ENCODE measurements around the gene PRSS57.
"Not testable (repeated sequence)": the region's sequence is repeated elsewhere in the genome, so short reads cannot be mapped to it uniquely, and the experiment has no call there.

Gene PRSS57

GRCh38 chr19:688992-689391 lies 6.3 kb downstream of the PRSS57 start:
- no peak for DNase-seq

DNA sequence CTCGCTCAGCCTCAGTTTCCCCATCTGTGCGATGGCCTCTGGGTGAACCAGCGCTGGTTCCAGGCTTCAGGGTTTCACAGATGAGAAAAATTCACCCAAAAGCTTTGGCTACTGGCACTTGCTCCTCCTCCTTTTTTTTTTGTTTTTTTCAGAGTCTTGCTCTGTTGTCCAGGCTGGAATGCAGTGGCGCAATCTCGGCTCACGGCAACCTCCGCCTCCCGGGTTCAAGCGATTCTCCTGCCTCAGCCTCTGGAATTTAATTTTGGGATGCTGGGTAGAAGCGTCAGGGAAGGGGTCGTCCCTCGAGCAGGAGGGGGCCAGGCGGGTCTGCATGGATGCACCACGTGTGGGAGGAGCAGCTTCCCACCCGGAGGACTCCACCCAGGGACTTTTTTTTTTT lies 7.0 kb downstream of the PRSS57 start:
- no peak for DNase-seq

DNA sequence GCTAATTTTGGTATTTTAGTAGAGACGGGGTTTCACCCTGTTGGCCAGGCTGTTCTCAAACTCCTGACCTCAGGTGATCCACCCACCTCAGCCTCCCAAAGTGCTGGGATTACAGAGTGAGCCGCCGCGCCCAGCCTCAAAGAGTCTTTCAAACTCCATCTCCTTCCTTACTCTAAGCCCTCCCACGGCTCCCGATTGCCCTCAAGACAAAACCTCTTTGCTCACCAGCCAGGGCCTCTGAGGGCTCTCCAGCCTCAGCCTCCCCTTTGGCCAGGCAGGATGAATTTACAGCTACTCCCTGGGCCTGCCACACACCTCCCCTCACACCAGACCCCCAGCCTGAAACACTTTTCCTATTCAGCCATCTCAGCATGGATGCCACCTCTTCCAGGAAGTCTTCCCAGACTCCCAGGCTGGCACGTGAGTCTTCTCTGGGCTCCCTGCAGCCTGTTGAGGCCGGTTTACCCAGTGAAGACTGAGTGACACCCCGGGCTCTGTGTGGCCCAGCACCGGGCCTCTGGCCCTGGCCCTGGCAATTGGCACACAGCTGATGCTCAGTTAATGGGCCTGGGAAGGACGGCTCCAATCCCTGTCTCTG lies 7.6 kb downstream of the PRSS57 start:
- DNase-seq: no peak

GRCh38 chr19:686589-687297 lies 8.5 kb downstream of the PRSS57 start:
- DNase-seq: no peak

DNA sequence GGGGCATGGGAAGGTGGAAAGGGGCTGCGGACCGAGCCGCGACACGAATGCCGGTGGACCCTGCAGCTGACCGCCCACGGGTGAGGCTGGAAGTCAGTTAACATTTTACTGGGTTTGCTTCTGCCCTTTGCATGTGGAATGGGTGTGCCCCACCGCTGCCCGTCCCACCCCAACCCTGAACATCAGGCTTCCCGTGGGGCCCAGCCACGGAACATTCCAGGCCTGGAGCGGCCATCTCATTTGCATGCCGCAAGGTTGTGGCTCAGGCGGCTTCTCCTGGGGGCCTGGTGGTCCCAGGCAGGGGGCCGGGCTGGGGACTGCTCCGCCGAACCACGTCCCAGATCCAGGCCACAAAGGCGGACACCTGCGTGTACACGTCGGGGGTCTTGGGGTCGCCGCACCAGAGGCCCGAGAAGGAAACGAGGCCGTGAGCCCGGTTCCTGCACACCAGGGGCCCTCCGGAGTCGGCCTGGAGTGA lies 9.8 kb downstream of the PRSS57 start:
- no peak for DNase-seq

DNA sequence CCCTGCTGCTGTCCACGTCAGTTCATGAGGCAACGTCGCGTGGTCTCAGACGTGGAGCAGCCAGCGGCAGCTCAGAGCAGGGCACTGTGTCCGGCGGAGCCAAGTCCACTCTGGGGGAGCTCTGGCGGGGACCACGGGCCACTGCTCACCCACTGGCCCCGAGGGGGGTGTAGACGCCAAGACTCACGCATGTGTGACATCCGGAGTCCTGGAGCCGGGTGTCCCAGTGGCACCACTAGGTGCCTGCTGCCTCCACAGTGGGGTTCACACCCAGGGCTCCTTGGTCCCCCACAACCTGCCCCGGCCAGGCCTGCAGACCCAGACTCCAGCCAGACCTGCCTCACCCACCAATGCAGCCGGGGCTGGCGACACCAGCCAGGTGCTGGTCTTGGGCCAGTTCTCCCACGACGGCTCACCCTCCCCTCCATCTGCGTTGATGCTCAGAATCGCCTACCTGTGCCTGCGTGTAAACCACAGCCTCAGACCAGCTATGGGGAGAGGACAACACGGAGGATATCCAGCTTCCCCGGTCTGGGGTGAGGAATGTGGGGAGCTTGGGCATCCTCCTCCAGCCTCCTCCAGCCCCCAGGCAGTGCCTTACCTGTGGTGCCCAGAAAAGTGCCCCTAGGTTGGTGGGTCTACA lies 12.5 kb downstream of the PRSS57 start:
- DNase-seq: no peak

GRCh38 chr19:681029-682019 lies 13.9 kb downstream of the PRSS57 start:
- DNase-seq: peak; percentile 70

GRCh38 chr19:680287-681028 lies 14.8 kb downstream of the PRSS57 start:
- DNase-seq: peak; percentile 99

DNA sequence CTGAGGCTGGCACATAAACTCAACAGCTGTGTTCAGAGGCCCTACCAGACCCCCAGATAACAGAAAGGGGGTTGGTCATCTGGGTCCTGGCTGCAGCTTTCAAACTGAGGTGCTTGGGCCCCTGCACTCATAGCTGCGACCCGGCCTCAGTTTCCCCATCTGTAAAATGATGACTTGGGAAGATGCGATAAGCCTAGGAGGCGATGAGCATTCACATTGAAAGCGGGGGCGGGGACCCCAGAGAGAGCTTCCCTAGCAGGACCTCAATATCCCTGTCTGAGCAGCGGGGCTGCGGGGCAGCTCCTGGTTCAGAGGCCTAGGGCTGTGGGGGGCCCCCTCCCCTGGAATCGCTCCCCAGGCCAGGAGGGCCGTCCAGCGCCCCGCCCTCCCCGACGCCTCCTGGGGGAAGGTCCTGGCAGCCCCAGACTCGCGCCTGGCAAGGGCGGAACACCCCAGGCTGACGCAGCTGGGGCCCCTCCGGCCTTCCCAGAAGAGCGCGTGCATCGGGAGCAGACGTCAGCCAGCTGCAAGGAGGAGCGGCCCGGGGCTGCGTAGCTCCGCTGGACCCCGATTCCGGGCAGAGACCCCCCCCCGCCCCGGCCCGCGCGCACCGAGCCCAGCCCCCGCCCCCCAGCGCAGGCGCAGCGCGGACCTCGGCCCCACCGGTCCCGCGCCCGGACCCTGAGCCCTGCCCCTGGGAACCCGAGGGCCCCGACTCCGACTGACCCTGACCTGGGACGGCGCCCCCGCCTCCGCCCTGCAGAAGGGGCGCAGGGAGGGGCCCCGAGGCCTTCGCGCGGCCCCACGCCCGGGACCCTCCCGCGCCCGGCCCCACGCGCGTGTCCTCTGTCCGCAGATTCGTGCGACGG lies 15.6 kb downstream of the PRSS57 start:
- DNase-seq: no peak

- DNase-seq: no peak
Observed at GRCh38 chr19:678791-679388, 16.4 kb downstream of the PRSS57 start.

DNA sequence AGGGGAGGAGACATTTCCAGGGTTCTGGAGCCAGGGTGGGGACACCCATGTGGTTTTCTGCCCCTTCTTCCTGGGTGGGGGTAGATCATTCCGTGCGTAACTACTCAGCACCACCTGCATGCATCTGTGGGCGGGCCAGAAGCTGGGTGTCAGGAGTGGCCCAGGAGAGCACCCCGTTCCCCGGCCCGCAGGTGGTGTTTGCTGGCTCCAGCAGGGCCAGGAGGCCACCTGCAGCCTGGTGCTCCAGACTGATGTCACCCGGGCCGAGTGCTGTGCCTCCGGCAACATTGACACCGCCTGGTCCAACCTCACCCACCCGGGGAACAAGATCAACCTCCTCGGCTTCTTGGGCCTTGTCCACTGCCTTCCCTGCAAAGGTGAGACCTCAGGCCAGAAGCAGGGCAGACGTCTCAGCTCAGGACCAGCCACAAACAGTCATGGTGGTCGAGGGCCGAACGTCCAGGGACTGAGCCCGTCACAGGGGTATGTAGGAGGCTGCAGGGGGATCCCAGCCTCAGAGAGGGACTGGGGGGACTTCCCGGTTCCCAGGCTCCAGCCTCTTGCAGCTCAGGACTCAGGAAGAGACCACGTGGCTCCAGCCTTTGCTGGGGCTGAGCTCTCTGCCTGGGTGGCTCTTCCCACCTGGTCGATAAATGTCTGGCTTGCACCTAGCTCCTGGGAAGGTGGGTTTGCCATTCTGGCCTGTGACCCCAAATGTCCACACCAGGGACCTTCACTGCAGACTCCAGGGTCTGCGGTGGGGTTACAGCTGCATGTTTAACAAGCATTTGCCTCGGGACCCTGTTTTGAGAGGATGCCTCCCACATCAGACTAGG lies 17.4 kb downstream of the PRSS57 start:
- DNase-seq: no peak

DNA sequence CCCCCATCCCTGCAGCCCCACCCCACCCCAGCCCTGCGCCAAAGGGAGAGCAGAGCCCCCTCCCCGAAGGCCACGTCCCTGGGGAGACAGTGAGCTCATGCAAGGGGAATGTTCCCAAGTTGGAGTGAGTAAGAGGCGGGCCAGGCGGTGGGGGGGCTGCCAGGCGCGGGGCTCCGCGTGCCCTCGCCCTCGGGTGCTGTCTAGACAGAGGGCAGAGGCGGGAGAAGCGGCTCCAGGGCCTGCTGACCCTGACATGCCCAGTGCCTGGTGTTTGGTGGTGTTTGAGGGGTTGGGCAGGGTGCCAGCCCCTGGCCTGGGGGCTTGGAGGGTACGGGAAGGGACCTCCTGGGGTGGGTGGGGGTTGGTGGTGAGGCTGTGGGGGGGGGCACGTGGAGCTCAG lies 18.1 kb downstream of the PRSS57 start:
- DNase-seq: no peak

DNA sequence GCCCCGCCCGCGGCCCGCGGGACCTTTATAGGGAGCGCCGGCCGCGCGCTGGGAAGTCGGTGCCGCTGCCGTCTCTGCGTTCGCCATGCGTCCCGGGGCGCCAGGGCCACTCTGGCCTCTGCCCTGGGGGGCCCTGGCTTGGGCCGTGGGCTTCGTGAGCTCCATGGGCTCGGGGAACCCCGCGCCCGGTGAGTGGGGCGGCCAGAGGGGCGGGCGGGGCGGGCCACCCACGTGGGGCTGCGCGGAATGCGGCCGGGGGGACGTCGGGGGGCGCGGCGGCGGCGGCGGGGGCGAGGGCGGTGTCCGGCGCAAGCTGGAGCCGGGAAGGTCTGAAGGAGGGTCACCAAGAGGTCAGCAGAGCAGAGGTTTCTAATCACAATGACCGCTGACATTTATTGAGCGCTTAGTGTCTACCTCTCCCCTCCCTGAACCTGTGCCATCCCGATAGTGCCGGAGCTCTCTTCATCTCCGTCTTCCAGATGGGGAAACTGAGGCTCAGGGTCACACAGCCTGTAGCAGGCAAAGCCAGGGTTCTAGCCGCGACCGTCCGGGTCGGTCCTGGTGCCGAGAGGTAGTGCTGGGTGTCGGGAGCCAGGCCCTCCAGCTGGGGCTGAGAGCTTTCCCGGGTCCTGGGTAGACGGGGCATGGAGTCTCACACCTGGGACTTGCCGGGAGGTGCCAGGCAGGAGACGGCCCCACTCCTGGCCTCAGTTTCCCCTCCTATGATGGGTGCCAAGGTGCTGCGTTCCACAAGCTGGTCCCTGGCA lies 18.7 kb downstream of the PRSS57 start, which contains the start of gene FSTL3:
FSTL3 (plus strand) TSS at position 54 of the 767 bp plus-strand sequence; CDS start at position 86, 32 bp downstream.
- no peak for DNase-seq

DNA sequence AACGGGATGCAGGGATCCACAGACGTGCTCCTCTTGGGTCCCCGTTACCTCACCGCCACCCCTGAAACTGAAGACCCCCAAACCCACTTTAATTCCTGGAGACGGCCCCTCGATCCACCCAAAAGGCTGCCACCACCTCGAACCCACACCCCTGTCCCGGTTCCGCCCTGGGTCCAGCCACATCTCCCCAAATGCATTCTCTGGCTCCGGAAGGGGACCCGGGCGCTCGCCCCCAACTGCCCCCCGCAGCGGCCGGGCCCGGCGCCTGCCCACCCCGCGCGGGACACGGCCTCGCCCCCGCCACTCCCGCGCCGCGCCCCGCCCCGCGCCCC lies 19.3 kb downstream of the PRSS57 start:
- DNase-seq: no peak

- no peak for DNase-seq
Observed at GRCh38 chr19:674282-675151, 20.7 kb downstream of the PRSS57 start.

- DNase-seq: no peak
Observed at GRCh38 chr19:670609-671075, 24.6 kb downstream of the PRSS57 start.

- DNase-seq: not testable (repeated sequence)
Observed at GRCh38 chr19:668675-669434, 26.4 kb downstream of the PRSS57 start.

Measured in KG1 (cell line).